GM12875 (cell line): ENCODE measurements around the gene SUCLG1.
A peak's percentile ranks its signal among the peaks of the same experiment; 100 is the strongest.

Experiments used
- H3K4me3 ChIP-seq: one replicate; pipeline ENCODE4 v1.5.1; 2011; ENCODE audit warnings: low read depth, low read length, control low read depth
- TF ChIP-seq, protein P1 (sequence below): IDR thresholded peaks from 2 replicates; pipeline ENCODE4 v1.5.1; 2011; ENCODE audit warnings: low read depth, mild to moderate bottlenecking, control low read depth, inconsistent platforms, low read length, moderate library complexity, borderline replicate concordance; ENCODE audit not compliant: insufficient read depth

Gene SUCLG1

GRCh38 chr2:84467389-84467788 lies 8.3 kb upstream of the SUCLG1 start:
- H3K4me3 ChIP-seq, result no peak overlapping the region
- TF ChIP-seq, protein P1, sequence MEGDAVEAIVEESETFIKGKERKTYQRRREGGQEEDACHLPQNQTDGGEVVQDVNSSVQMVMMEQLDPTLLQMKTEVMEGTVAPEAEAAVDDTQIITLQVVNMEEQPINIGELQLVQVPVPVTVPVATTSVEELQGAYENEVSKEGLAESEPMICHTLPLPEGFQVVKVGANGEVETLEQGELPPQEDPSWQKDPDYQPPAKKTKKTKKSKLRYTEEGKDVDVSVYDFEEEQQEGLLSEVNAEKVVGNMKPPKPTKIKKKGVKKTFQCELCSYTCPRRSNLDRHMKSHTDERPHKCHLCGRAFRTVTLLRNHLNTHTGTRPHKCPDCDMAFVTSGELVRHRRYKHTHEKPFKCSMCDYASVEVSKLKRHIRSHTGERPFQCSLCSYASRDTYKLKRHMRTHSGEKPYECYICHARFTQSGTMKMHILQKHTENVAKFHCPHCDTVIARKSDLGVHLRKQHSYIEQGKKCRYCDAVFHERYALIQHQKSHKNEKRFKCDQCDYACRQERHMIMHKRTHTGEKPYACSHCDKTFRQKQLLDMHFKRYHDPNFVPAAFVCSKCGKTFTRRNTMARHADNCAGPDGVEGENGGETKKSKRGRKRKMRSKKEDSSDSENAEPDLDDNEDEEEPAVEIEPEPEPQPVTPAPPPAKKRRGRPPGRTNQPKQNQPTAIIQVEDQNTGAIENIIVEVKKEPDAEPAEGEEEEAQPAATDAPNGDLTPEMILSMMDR, result no peak

DNA sequence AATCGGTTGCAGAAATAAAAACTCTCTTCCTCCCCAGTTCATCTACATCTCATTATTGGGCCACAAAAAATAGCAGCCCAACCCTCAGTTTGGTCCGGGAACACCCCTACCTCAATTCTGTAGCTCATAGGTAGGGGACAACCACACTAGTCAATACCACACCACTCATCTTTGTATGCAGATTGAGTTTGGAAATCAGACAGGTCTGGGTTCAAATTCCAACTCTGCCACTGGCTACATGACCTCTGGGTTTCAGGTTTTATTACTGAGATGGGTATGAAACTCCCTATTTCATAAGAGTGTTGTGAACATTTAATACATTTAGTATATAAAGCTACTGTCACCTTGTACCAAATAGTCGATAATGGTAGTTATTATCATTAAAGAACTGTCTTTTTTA lies 2.2 kb upstream of the SUCLG1 start:
- TF ChIP-seq, protein P1, result no peak
- no peak overlapping the region for H3K4me3 ChIP-seq

GRCh38 chr2:84460670-84461069 lies 1.6 kb upstream of the SUCLG1 start:
- H3K4me3 ChIP-seq, result no peak overlapping the region
- TF ChIP-seq, protein P1, result no peak

DNA sequence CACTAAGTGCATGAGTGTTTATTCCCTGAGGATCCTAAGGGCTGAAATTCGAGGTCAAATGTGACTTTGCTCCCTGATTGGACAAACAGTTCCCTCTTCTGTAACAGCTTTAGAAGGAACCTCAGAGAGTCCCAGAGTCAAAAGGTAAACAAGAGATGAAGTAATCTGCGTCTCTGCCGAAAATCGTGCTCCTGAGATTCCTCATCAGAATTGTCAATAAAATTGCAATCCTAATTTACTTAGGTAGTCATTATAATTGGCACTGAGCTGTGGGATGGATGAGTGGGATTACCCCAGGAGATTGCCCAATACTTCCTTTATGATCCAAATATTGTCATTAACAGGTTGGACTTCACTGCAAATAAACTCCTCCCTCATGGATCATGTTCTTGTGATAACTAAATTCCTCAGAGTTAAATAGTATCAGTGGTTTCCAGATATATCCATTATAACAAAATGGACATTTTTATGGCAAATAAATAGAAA lies 907 bp upstream of the SUCLG1 start:
- TF ChIP-seq, protein P1, result no peak
- H3K4me3 ChIP-seq, result peak overlapping the region; percentile 69

DNA sequence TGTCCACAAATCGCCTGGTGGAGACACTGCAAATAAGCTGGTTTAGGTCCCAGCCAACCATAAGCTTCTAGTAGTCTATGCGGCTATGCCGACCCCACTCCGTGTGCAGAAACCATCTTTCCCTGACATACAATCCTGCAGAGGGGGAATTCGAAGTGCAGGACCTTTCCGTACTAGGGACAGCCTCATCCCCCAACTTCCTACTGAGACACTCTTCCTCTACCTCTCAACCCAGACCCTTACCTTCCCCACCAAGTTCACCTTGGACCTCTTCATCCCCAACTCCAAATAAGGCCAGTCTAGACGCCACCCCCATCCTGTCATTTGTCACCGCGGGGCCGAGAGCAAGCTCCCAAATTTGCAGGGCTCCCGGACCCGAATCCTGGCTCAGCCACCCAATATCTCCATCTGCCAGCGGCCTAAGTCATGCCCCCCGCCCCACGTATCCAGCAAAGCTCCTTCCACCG lies 496 bp downstream of the SUCLG1 start:
- TF ChIP-seq, protein P1, result no peak
- peak overlapping the region; percentile 69 for H3K4me3 ChIP-seq

GRCh38 chr2:84457686-84458085 lies 1.4 kb downstream of the SUCLG1 start:
- H3K4me3 ChIP-seq, result no peak overlapping the region
- TF ChIP-seq, protein P1, result no peak

DNA sequence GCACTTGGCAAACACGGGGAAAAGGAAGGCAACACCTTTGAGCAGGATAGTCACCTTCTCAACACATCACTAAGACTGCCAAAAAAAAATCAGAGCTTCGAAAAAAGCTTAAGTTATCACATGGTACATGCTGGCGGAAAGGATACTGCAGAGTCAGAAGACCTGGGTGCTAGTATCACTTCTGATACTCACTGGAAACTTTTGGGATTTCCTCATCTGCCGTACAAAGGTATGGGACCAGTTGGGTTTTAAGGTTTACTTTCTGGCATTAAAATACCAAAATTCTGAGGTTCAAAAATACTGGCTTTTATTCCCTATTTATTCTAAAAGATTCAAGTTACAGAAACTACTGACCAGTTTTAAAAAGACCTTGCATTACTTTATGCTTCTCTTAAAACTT lies 2.9 kb downstream of the SUCLG1 start:
- H3K4me3 ChIP-seq, result no peak overlapping the region
- TF ChIP-seq, protein P1, result no peak
